HG03342 (cell line): ENCODE measurements around the gene ZNF18.
"Not testable (repeated sequence)": the region's sequence is repeated elsewhere in the genome, so short reads cannot be mapped to it uniquely, and the experiment has no call there.

ENCODE experiments used
- ATAC-seq: cut with Tn5 transposase; IDR thresholded peaks from one replicate; pipeline ENCODE4 v1.9.1; 2021; ENCODE audit warnings: mild to moderate bottlenecking, moderate library complexity; ENCODE audit not compliant: unreplicated experiment

ZNF18 gene

GRCh38 chr17:11986942-11987329 lies 10.3 kb downstream of the ZNF18 start:
- ATAC-seq: no peak

- ATAC-seq: no peak
These were observed 10.9 kb downstream of the ZNF18 start for GRCh38 chr17:11986179-11986941.

- no peak for ATAC-seq
These were observed 15.4 kb downstream of the ZNF18 start for GRCh38 chr17:11981862-11982261.

GRCh38 chr17:11980813-11981212 lies 16.5 kb downstream of the ZNF18 start:
- no peak for ATAC-seq

GRCh38 chr17:11979795-11980194 lies 17.5 kb downstream of the ZNF18 start:
- ATAC-seq: no peak

GRCh38 chr17:11972741-11973140 lies 24.5 kb downstream of the ZNF18 start:
- not testable (repeated sequence) for ATAC-seq

- ATAC-seq: no peak
These were observed 27.7 kb downstream of the ZNF18 start for GRCh38 chr17:11969565-11969964.

- no peak for ATAC-seq
These were observed 42.3 kb downstream of the ZNF18 start for GRCh38 chr17:11954936-11955335.

- ATAC-seq: no peak
These were observed 43.4 kb downstream of the ZNF18 start for GRCh38 chr17:11953924-11954323.

- no peak for ATAC-seq
These were observed 44.7 kb downstream of the ZNF18 start for GRCh38 chr17:11952610-11953009.

GRCh38 chr17:11950771-11951519 lies 46.3 kb downstream of the ZNF18 start:
- ATAC-seq: no peak

GRCh38 chr17:11949571-11949970 lies 47.7 kb downstream of the ZNF18 start:
- ATAC-seq: not testable (repeated sequence)

GRCh38 chr17:11948789-11949188 lies 48.5 kb downstream of the ZNF18 start:
- no peak for ATAC-seq

- ATAC-seq: no peak
These were observed 52.7 kb downstream of the ZNF18 start for GRCh38 chr17:11944587-11944986.

GRCh38 chr17:11943759-11944347 lies 53.4 kb downstream of the ZNF18 start:
- ATAC-seq: no peak

- ATAC-seq: not testable (repeated sequence)
These were observed 54.2 kb downstream of the ZNF18 start for GRCh38 chr17:11943086-11943485.

GRCh38 chr17:11940904-11941303 lies 56.4 kb downstream of the ZNF18 start:
- no peak for ATAC-seq

GRCh38 chr17:11935734-11936406 lies 61.4 kb downstream of the ZNF18 start:
- ATAC-seq: no peak

GRCh38 chr17:11932337-11932898 lies 64.9 kb downstream of the ZNF18 start:
- no peak for ATAC-seq

GRCh38 chr17:11928436-11928835 lies 68.8 kb downstream of the ZNF18 start:
- ATAC-seq: no peak
